ENCODE measurements around the gene LSM11.
"Not testable (repeated sequence)": the region's sequence is repeated elsewhere in the genome, so short reads cannot be mapped to it uniquely, and the experiment has no call there.

The LSM11 gene

GRCh38 chr5:157710882-157711281, 32.6 kb upstream of the LSM11 start:
- H3K4me3 ChIP-seq (ENCODE audit: low read length): no peak overlapping the region
- DNase-seq (ENCODE audit: low read depth): peak; percentile 65
- TF ChIP-seq CTCF (IDR thresholded peaks at IDR 0.05; ENCODE audit: insufficient read depth, low read depth, low read length, missing control alignments): no peak

- DNase-seq (ENCODE audit: low read depth): no peak
- no peak for TF ChIP-seq CTCF (IDR thresholded peaks at IDR 0.05; ENCODE audit: insufficient read depth, low read depth, low read length, missing control alignments)
Observed at GRCh38 chr5:157713830-157714595, 29.5 kb upstream of the LSM11 start.

GRCh38 chr5:157714596-157714864, 29.0 kb upstream of the LSM11 start:
- TF ChIP-seq CTCF (IDR thresholded peaks at IDR 0.05; ENCODE audit: insufficient read depth, low read depth, low read length, missing control alignments): no peak
- no peak overlapping the region for H3K4me3 ChIP-seq (ENCODE audit: low read length)
- DNase-seq (ENCODE audit: low read depth): peak; percentile 6

More at GRCh38 chr5:157713830-157714595, 29.5 kb upstream of the LSM11 start:
- no peak overlapping the region for H3K4me3 ChIP-seq (ENCODE audit: low read length)

GRCh38 chr5:157718519-157718918, 25.0 kb upstream of the LSM11 start:
- no peak overlapping the region for H3K4me3 ChIP-seq (ENCODE audit: low read length)
- peak; percentile 63 for DNase-seq (ENCODE audit: low read depth)
- TF ChIP-seq CTCF (IDR thresholded peaks at IDR 0.05; ENCODE audit: insufficient read depth, low read depth, low read length, missing control alignments): peak; percentile 59

- no peak overlapping the region for H3K4me3 ChIP-seq (ENCODE audit: low read length)
- no peak for TF ChIP-seq CTCF (IDR thresholded peaks at IDR 0.05; ENCODE audit: insufficient read depth, low read depth, low read length, missing control alignments)
- no peak for DNase-seq (ENCODE audit: low read depth)
Observed at GRCh38 chr5:157719245-157719644, 24.3 kb upstream of the LSM11 start.

- H3K4me3 ChIP-seq (ENCODE audit: low read length): no peak overlapping the region
- TF ChIP-seq CTCF (IDR thresholded peaks at IDR 0.05; ENCODE audit: insufficient read depth, low read depth, low read length, missing control alignments): no peak
- no peak for DNase-seq (ENCODE audit: low read depth)
Observed at GRCh38 chr5:157721159-157721558, 22.4 kb upstream of the LSM11 start.

GRCh38 chr5:157722895-157723294, 20.6 kb upstream of the LSM11 start:
- not testable (repeated sequence) for DNase-seq (ENCODE audit: low read depth)

GRCh38 chr5:157726607-157727006, 16.9 kb upstream of the LSM11 start:
- not testable (repeated sequence) for H3K4me3 ChIP-seq (ENCODE audit: low read length); DNase-seq (ENCODE audit: low read depth)

More at GRCh38 chr5:157722895-157723294, 20.6 kb upstream of the LSM11 start:
- not testable (repeated sequence) for H3K4me3 ChIP-seq (ENCODE audit: low read length)

- DNase-seq (ENCODE audit: low read depth): not testable (repeated sequence)
Observed at GRCh38 chr5:157727858-157728257, 15.7 kb upstream of the LSM11 start.

More at GRCh38 chr5:157727858-157728257, 15.7 kb upstream of the LSM11 start:
- H3K4me3 ChIP-seq (ENCODE audit: low read length): not testable (repeated sequence)

Measured in epithelial cell of esophagus (primary cell).